Activated CD8-positive, alpha-beta memory T cell treated with anti-CD3 and anti-CD28 coated beads for 48 hours (primary cell): ENCODE data around the gene CSNK2B.

ENCODE experiments used
- DNase-seq, 3 experiments: peaks; one replicate each; pipeline ENCODE4 v3.0.0-alpha.2; 2020; ENCODE audit warnings: low read depth in 2 of 3, low spot score in 2 of 3

Gene CSNK2B

GRCh38 chr6:31710523-31711219 is 44.8 kb downstream of the CSNK2B start:
- DNase-seq, result no peak

- DNase-seq, result no peak
Measured at GRCh38 chr6:31711233-31711632, 45.4 kb downstream of the CSNK2B start.

GRCh38 chr6:31712296-31712695 is 46.4 kb downstream of the CSNK2B start:
- DNase-seq, result no peak

GRCh38 chr6:31713465-31713864 is 47.6 kb downstream of the CSNK2B start:
- DNase-seq, result no peak

- no peak for DNase-seq
Measured at GRCh38 chr6:31713991-31714684, 48.3 kb downstream of the CSNK2B start.

GRCh38 chr6:31715022-31715958 is 49.4 kb downstream of the CSNK2B start, which contains the start of gene LY6G6D:
LY6G6D (plus strand) TSS chr6:31715348; CDS start chr6:31715356, 8 bp downstream.
- DNase-seq, result no peak

- no peak for DNase-seq
Measured at GRCh38 chr6:31717499-31718222, 51.8 kb downstream of the CSNK2B start.

- no peak for DNase-seq
Measured at GRCh38 chr6:31718265-31718664, 52.4 kb downstream of the CSNK2B start.

GRCh38 chr6:31719001-31719400 is 53.1 kb downstream of the CSNK2B start:
- no peak for DNase-seq
